CD8-positive, alpha-beta memory T cell (primary cell): Measurements from ENCODE around the gene TICAM1. TPM values are rescaled to one million over a fixed set of nuclear protein-coding genes. Genes with fewer than 3 reads are reported as not detected.

Experiments used
- CTCF ChIA-PET: fragments of 350-600 bp; sonication (Branson Sonifier 250); formaldehyde crosslinking; loops from one replicate; lab custom pipeline; 2021; ENCODE audit warnings: antibody characterized with exemption; lab: Charles Lee
- POLR2A ChIA-PET: fragments of 350-600 bp; sonication (Branson Sonifier 250); formaldehyde crosslinking; loops from one replicate; lab custom pipeline; 2021; ENCODE audit warnings: antibody characterized with exemption; lab: Charles Lee
- DNase-seq, 5 donors: peaks; one replicate each; pipeline versions ENCODE4 v3.0.0 to v3.0.0-alpha.2; 2020 to 2022; ENCODE audit warnings: mixed read lengths in 1 of 5
- H3K27ac ChIP-seq: one replicate; pipeline ENCODE4 v1.7.0; 2013; ENCODE audit warnings: low read depth, mild to moderate bottlenecking, low read length, moderate library complexity
- H3K27me3 ChIP-seq: 2 replicates; pipeline ENCODE4 v1.7.0; 2013; ENCODE audit warnings: low read length, mild to moderate bottlenecking; ENCODE audit not compliant: insufficient read depth, poor library complexity, severe bottlenecking
- H3K36me3 ChIP-seq: 2 replicates; pipeline ENCODE4 v1.7.0; 2013; ENCODE audit warnings: mild to moderate bottlenecking, low read length, moderate library complexity; ENCODE audit not compliant: insufficient read depth
- H3K4me1 ChIP-seq: 2 replicates; pipeline ENCODE4 v1.7.0; 2013; ENCODE audit warnings: mild to moderate bottlenecking, low read length, moderate library complexity; ENCODE audit not compliant: insufficient read depth
- H3K4me3 ChIP-seq: 2 replicates; pipeline ENCODE4 v1.7.0; 2013; ENCODE audit warnings: mild to moderate bottlenecking, low read length
- H3K9me3 ChIP-seq: 2 replicates; pipeline ENCODE4 v1.7.0; 2013; ENCODE audit warnings: mild to moderate bottlenecking, low read length
- H3K27ac Mint-ChIP-seq, 8 donors: one replicate each; pipeline ENCODE4 v1.8.0; 2020 to 2021; ENCODE audit warnings: mixed read lengths in 8 of 8, mild to moderate bottlenecking in 6 of 8, inconsistent platforms in 3 of 8, moderate library complexity in 3 of 8
- H3K27me3 Mint-ChIP-seq, 2 donors: one replicate each; pipeline ENCODE4 v1.8.0; 2020 to 2021; ENCODE audit warnings: mixed read lengths in 2 of 2, mild to moderate bottlenecking in 1 of 2, moderate library complexity in 1 of 2
- H3K36me3 Mint-ChIP-seq, 3 donors: one replicate each; pipeline ENCODE4 v1.8.0; 2020 to 2021; ENCODE audit warnings: mixed read lengths in 3 of 3, inconsistent platforms in 1 of 3, mild to moderate bottlenecking in 1 of 3
- H3K4me1 Mint-ChIP-seq, 3 donors: one replicate each; pipeline ENCODE4 v1.8.0; 2020 to 2021; ENCODE audit warnings: mixed read lengths in 3 of 3, inconsistent platforms in 1 of 3, mild to moderate bottlenecking in 1 of 3
- H3K4me3 Mint-ChIP-seq, 7 donors: one replicate each; pipeline ENCODE4 v1.8.0; 2020 to 2021; ENCODE audit warnings: mixed read lengths in 7 of 7, mild to moderate bottlenecking in 6 of 7, moderate library complexity in 4 of 7, inconsistent platforms in 2 of 7
- H3K9me3 Mint-ChIP-seq, 5 donors: one replicate each; pipeline ENCODE4 v1.8.0; 2020 to 2022; ENCODE audit warnings: mixed read lengths in 5 of 5, mild to moderate bottlenecking in 3 of 5, moderate library complexity in 2 of 5, inconsistent platforms in 1 of 5
- polyA plus RNA-seq: library from polyadenylated mRNA; unstranded; fragments of 300-500 nt; fragmentation: Illumina TruSeq; gene quantifications from one replicate; pipeline ENCODE4 v1.2.3, GENCODE V29; 2021
- total RNA-seq, 2 experiments: library from RNA; stranded (reverse); gene quantifications; one replicate each; pipeline ENCODE4 v1.2.3, GENCODE V29; 2021

TICAM1 gene
- total RNA-seq (10 to 100 TPM; 24.4 to 26.5 TPM), polyA plus RNA-seq (13.8 TPM)

DNA sequence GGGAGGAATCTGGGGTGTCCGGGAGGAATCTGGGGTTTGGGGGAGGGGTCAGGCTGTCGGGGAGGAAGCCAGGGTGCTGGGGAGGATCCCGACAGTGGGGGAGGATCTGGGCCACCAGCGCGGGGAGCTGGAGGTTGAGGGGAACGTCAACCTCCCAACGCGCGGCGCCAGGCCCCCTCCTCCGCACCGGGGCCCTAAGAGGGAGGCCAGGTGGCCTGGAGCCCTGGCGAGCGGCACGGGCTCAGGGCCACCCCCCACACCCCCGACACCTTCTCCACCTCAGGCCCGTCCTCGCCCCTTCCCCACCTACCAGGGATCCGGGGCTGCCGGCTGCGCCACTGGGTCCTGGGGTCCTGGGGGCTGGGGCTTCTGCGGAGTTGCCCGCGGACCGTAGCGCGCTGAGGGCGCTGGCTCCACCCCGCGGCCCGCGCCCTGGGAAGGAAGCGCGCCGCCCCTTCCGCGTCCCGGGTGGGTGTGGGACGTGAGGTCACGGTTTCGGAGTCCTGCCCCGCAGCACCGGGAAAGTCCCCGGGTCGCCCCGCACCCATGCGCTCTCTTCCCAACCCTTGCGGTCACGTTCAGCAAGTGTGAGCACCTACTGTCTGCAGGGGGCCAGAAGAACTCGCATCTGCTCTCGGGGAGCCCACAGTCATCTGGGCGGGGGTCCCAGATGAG, at the start of gene TICAM1:
Gene TICAM1, minus strand, starts transcription at position 409 of the 675 bp plus-strand sequence. CDS start 13,335 bp downstream, outside the sequence.
- Histone ChIP-seq H3K36me3 (no peaks in the 10 kb centered on the region), H3K4me1 (peaks cover 18% of the 10 kb centered on the region), H3K27ac (peak within 1 kb of the TSS; percentile 76), H3K4me3 (peak within 1 kb of the TSS; percentile 75), H3K9me3 (no peaks in the 10 kb centered on the region), H3K27me3 (no peaks in the 10 kb centered on the region)
- POLR2A ChIA-PET, result interaction anchor here (0.6 to 1.1 kb wide), 3 partner anchors 8 to 40 kb away, joined by 3 to 7 read pairs (median 5); no protein-coding TSS in a partner anchor
- CTCF ChIA-PET, result interaction anchor here (1.0 to 7.8 kb wide), 5 partner anchors 19 to 200 kb away, joined by 3 to 55 read pairs (median 6); no protein-coding TSS in a partner anchor
- Mint-ChIP-seq H3K4me1 (peaks cover 24 to 40% (median 30%) of the 10 kb centered on the region in 3 donors), H3K27me3 (no peaks in the 10 kb centered on the region), H3K36me3 (peaks cover 0 to 5% (median 0%) of the 10 kb centered on the region in 3 donors), H3K4me3 (peak within 1 kb of the TSS; percentile 87 to 95 (median 91)), H3K9me3 (no peaks in the 10 kb centered on the region), H3K27ac (peak within 1 kb of the TSS; percentile 75 to 99 (median 94))
- peak; percentile 71 to 83 (median 79) for DNase-seq

- Mint-ChIP-seq H3K4me3 (no peak overlapping the region), H3K4me1 (peaks cover 0 to 10% (median 0%) of the 10 kb centered on the region in 3 donors), H3K27ac (peak overlapping the region in 1 of 8 donors; percentile 26), H3K9me3 (no peaks in the 10 kb centered on the region), H3K27me3 (no peaks in the 10 kb centered on the region), H3K36me3 (no peaks in the 10 kb centered on the region)
- Histone ChIP-seq H3K4me3 (no peak overlapping the region), H3K36me3 (no peaks in the 10 kb centered on the region), H3K4me1 (peaks cover 10% of the 10 kb centered on the region), H3K27me3 (no peaks in the 10 kb centered on the region), H3K27ac (no peak overlapping the region), H3K9me3 (no peaks in the 10 kb centered on the region)
- POLR2A ChIA-PET, result interaction anchor here (1.0 kb wide), 1 partner anchor 16 kb away, joined by 3 read pairs; no protein-coding TSS in a partner anchor
- DNase-seq, result no peak
- CTCF ChIA-PET, result interaction anchor here (1.1 to 1.6 kb wide), 2 partner anchors 12 to 69 kb away, joined by 3 to 4 read pairs; no protein-coding TSS in a partner anchor
Measured at GRCh38 chr19:4879041-4879440, 47.5 kb upstream of the TICAM1 start.

GRCh38 chr19:4878491-4878968, 47.0 kb upstream of the TICAM1 start:
- Mint-ChIP-seq H3K9me3 (no peaks in the 10 kb centered on the region), H3K4me3 (no peak overlapping the region), H3K4me1 (peaks cover 0 to 8% (median 0%) of the 10 kb centered on the region in 3 donors), H3K27ac (peak overlapping the region in 1 of 8 donors; percentile 15), H3K36me3 (peaks cover 0 to 2% (median 0%) of the 10 kb centered on the region in 3 donors), H3K27me3 (no peaks in the 10 kb centered on the region)
- Histone ChIP-seq H3K27me3 (no peaks in the 10 kb centered on the region), H3K4me3 (no peak overlapping the region), H3K27ac (no peak overlapping the region), H3K4me1 (peaks cover 10% of the 10 kb centered on the region), H3K9me3 (no peaks in the 10 kb centered on the region), H3K36me3 (no peaks in the 10 kb centered on the region)
- DNase-seq, result peak in 1 of 5 donors; percentile 9
- CTCF ChIA-PET, result interaction anchor here (1.1 kb wide), 1 partner anchor 69 kb away, joined by 4 read pairs; no protein-coding TSS in a partner anchor
- POLR2A ChIA-PET, result interaction anchor here (0.6 to 1.0 kb wide), 2 partner anchors 16 to 355 kb away, joined by 3 read pairs; no protein-coding TSS in a partner anchor

DNA sequence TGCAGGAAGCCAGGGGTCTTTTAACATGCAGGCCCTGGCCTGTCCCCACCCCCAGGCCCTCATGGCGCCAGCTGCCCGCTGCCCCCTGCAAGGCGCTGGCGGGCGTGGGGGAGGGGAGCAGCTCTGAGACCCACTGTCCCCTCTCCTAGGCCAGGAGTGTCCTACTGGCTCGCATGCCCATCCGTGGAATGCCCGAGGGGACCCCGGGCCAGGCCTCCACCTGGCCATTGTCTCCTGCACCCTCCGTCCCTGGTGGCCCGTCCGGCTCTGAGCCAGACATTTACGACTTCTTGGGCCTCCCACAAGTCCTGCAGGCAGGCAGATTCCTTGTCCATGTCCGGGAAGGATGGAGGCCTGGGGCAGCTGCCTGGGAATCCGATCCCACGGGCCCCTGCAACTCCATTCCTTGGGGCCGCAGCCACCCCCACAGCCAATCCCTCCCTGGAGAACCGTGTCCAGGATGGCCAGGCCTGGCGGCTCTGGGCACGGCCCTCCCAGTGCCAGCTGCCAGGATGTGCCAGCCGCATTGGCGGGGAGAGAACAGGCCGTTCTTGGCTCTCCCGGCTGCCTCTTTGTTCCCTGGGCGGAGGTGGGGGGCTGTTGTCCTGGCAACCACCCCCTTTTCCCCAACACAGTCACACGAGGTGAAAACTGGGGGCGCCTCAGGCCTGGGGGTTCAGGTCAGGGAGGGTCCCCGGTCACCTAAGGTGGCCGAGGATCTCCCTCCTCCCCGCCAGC, 46.4 kb upstream of the TICAM1 start:
- Mint-ChIP-seq H3K36me3 (peaks cover 0 to 2% (median 0%) of the 10 kb centered on the region in 3 donors), H3K27me3 (no peaks in the 10 kb centered on the region), H3K27ac (no peak overlapping the region), H3K9me3 (no peaks in the 10 kb centered on the region), H3K4me3 (no peak overlapping the region), H3K4me1 (peaks cover 0 to 7% (median 0%) of the 10 kb centered on the region in 3 donors)
- H3K4me1 ChIP-seq, result peaks cover 10% of the 10 kb centered on the region
- H3K4me3 ChIP-seq, result no peak overlapping the region
- ChIA-PET CTCF (no interaction called here), POLR2A (interaction anchor here (0.6 to 1.0 kb wide), 2 partner anchors 17 to 355 kb away, joined by 3 read pairs; no protein-coding TSS in a partner anchor)
- no peaks in the 10 kb centered on the region for H3K36me3 ChIP-seq
- no peaks in the 10 kb centered on the region for H3K27me3 ChIP-seq
- no peak overlapping the region for H3K27ac ChIP-seq
- H3K9me3 ChIP-seq, result no peaks in the 10 kb centered on the region
- no peak for DNase-seq

- H3K4me1 Mint-ChIP-seq, result peaks cover 4 to 8% (median 5%) of the 10 kb centered on the region in 3 donors
- H3K27ac Mint-ChIP-seq, result no peak overlapping the region
- Histone ChIP-seq H3K4me3 (no peak overlapping the region), H3K27ac (no peak overlapping the region), H3K9me3 (no peaks in the 10 kb centered on the region), H3K4me1 (peaks cover 9% of the 10 kb centered on the region), H3K36me3 (no peaks in the 10 kb centered on the region), H3K27me3 (no peaks in the 10 kb centered on the region)
- POLR2A ChIA-PET, result no interaction called here
- no peak overlapping the region for H3K4me3 Mint-ChIP-seq
- CTCF ChIA-PET, result interaction anchor here (1.1 to 10.6 kb wide), 5 partner anchors 12 to 158 kb away, joined by 3 to 124 read pairs (median 11); no protein-coding TSS in a partner anchor
- H3K27me3 Mint-ChIP-seq, result no peaks in the 10 kb centered on the region
- DNase-seq, result no peak
- H3K9me3 Mint-ChIP-seq, result no peaks in the 10 kb centered on the region
- peaks cover 0 to 2% (median 0%) of the 10 kb centered on the region in 3 donors for H3K36me3 Mint-ChIP-seq
Measured at GRCh38 chr19:4873930-4874329, 42.4 kb upstream of the TICAM1 start.

- no peaks in the 10 kb centered on the region for H3K9me3 Mint-ChIP-seq
- H3K36me3 Mint-ChIP-seq, result peaks cover 0 to 2% (median 0%) of the 10 kb centered on the region in 3 donors
- Histone ChIP-seq H3K9me3 (no peaks in the 10 kb centered on the region), H3K27ac (no peak overlapping the region), H3K4me1 (peaks cover 4% of the 10 kb centered on the region), H3K36me3 (no peaks in the 10 kb centered on the region), H3K27me3 (no peaks in the 10 kb centered on the region), H3K4me3 (no peak overlapping the region)
- no peak overlapping the region for H3K27ac Mint-ChIP-seq
- POLR2A ChIA-PET, result no interaction called here
- no peaks in the 10 kb centered on the region for H3K27me3 Mint-ChIP-seq
- H3K4me3 Mint-ChIP-seq, result no peak overlapping the region
- CTCF ChIA-PET, result interaction anchor here (0.8 to 10.6 kb wide), 7 partner anchors 12 to 160 kb away, joined by 3 to 124 read pairs (median 5); partner anchors contain the start of gene KDM4B
- peaks cover 5 to 14% (median 8%) of the 10 kb centered on the region in 3 donors for H3K4me1 Mint-ChIP-seq
- no peak for DNase-seq
Measured at GRCh38 chr19:4871711-4872110, 40.2 kb upstream of the TICAM1 start.

GRCh38 chr19:4870025-4870700, 38.7 kb upstream of the TICAM1 start:
- ChIA-PET CTCF (interaction anchor here (0.9 to 10.6 kb wide), 8 partner anchors 10 to 161 kb away, joined by 3 to 124 read pairs (median 9); no protein-coding TSS in a partner anchor), POLR2A (interaction anchor here (0.7 kb wide), 1 partner anchor 70 kb away, joined by 3 read pairs; no protein-coding TSS in a partner anchor)
- Mint-ChIP-seq H3K4me3 (no peak overlapping the region), H3K27me3 (no peaks in the 10 kb centered on the region), H3K9me3 (no peaks in the 10 kb centered on the region), H3K36me3 (peaks cover 0 to 2% (median 0%) of the 10 kb centered on the region in 3 donors), H3K4me1 (peaks cover 9 to 19% (median 13%) of the 10 kb centered on the region in 3 donors), H3K27ac (no peak overlapping the region)
- Histone ChIP-seq H3K4me1 (peaks cover 7% of the 10 kb centered on the region), H3K36me3 (no peaks in the 10 kb centered on the region), H3K27me3 (no peaks in the 10 kb centered on the region), H3K4me3 (no peak overlapping the region), H3K9me3 (no peaks in the 10 kb centered on the region), H3K27ac (peak overlapping the region; percentile 16)
- no peak for DNase-seq
